DMS53 treated with DMSO at 0.1 percent for 48 hours (cell line): ENCODE measurements around the gene ARHGEF5.
A peak's percentile ranks its signal among the peaks of the same experiment; 100 is the strongest.
"Not testable (repeated sequence)": the region's sequence is repeated elsewhere in the genome, so short reads cannot be mapped to it uniquely, and the experiment has no call there.

Experiments
- DNase-seq: peaks from one replicate; lab custom pipeline; 2025; ENCODE audit not compliant: unreplicated experiment; lab: John Stamatoyannopoulos, UW

The ARHGEF5 gene

GRCh38 chr7:144418931-144419330 lies 63.7 kb downstream of the ARHGEF5 start:
- DNase-seq, result peak; percentile 10

DNA sequence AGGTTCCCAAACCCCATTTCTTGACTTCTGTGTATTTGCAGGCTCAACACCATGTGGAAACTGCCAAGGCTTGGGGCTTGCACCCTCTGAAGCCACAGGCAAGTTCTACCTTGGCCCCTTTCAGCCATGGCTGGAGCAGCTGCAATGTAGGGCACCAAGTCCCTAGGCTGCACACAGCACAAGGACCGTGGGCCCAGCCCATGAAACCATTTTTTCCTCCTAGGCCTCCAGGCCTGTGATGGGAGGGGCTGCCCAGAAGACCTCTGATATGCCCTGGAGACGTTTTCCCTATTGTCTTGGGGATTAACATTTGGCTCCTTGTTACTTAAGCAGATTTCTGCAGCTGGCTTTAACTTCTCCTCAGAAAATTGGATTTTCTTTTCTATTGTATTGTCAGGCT lies 72.3 kb downstream of the ARHGEF5 start:
- not testable (repeated sequence) for DNase-seq

GRCh38 chr7:144428431-144428830 lies 73.2 kb downstream of the ARHGEF5 start:
- no peak for DNase-seq
